ENCODE results near the gene MAPK8IP2.

MAPK8IP2 gene

GRCh38 chr22:50600538-50600937 lies at the start of gene MAPK8IP2:
MAPK8IP2 (plus strand) TSS chr22:50600793; CDS start chr22:50600819, 26 bp downstream.
- DNase-seq = no peak

DNA sequence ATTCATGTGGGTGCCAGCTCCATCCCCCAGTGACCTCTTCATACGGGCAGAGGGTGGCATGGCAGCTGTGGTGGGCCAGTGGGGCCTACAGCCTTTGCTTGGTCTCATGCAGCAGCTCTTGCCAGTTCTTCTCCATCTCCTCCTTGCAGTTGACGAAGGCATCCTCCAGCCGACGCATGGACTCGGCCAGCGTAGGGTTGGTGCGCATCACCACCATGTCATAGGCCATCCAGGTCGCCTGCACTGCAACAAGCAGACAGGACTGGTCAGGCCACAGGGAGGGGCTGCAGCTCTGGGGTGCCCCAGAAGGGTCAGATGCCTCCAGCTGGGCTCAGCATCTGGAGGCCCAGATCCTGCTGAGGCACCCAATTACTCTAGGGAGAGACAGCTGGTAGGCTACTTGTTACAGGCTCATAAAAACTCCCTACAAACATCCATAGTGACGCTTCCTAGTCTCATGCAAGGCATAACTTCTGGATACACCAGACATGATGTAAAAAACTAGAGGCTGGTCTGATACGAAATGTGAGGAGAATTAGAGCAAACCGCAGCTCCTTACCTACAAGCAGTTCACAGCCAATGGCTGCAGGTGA lies 49.3 kb upstream of the MAPK8IP2 start:
- no peak for DNase-seq

GRCh38 chr22:50553310-50553709 lies 47.3 kb upstream of the MAPK8IP2 start:
- DNase-seq = no peak

GRCh38 chr22:50556703-50557102 lies 43.9 kb upstream of the MAPK8IP2 start:
- DNase-seq = no peak

- DNase-seq = no peak
Observed at GRCh38 chr22:50560034-50560433, 40.6 kb upstream of the MAPK8IP2 start.

GRCh38 chr22:50561401-50562358 lies 38.9 kb upstream of the MAPK8IP2 start:
- DNase-seq = no peak

DNA sequence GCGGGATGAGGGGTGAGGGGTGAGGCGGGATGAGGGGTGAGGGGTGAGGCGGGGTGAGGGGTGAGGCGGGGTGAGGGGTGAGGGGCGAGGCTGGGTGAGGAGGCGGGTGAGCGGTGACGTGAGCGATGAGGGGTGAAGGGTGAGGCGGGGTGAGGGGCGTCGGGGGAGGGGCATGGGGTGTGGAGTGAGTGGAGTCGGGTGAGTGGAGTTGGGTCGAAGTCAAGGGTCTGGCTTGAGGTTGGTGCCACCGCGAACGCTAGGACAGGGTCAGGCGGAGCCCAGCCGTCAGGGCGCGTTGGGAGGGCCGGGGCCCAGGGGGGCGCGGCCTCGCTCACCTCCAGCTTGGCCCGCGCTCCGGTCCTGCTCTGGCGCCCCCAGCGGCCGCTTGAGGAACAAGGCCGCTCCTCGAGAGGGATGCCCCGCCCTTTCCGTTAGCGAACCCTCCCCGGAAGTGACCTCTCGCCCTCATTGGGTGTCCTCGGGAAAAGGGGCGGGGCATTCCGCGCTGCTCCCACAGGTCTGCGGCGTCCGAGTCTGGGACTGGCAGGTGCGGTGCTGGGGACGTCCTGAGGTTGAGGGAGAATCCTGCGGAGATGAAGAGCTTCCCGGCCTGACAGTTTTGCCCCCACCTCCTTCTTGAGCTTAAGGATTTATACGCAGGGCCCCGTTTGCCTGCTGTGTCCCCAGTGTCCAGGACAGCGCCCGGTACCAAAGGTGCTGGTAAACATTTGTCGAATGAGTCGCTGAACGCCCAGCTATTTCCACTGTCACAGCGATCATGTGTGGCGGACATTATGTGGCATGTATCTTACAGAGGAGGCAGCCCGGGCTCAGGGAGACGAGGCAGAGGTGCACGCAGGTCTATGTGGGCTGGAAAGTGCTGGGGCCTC lies 37.8 kb upstream of the MAPK8IP2 start, which contains the start of gene SYCE3:
TSS of gene SYCE3 (minus strand) at position 397 of the 890 bp plus-strand sequence. CDS start 6,514 bp downstream, outside the sequence.
- peak; percentile 96 to 97 for DNase-seq

GRCh38 chr22:50563413-50564160 lies 37.0 kb upstream of the MAPK8IP2 start:
- no peak for DNase-seq

DNA sequence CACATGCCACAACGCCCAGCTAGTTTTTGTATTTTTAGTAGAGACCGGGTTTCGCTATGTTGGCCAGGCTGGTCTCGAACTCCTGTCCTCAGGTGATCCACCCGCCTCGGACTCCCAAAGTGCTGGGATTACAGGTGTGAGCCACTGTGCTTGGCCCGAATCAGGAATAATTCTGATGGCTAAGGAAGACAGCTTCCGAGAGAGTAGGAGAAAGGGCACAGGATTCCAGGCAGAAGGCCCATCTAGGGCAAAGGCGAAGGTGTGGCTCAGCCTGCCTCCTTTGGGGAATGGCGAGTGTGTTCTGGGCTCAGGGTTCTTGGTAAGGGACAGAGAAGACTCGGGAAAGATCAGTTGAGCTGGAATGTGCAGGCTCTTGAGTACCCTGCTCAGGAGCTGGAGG lies 36.3 kb upstream of the MAPK8IP2 start:
- no peak for DNase-seq

DNA sequence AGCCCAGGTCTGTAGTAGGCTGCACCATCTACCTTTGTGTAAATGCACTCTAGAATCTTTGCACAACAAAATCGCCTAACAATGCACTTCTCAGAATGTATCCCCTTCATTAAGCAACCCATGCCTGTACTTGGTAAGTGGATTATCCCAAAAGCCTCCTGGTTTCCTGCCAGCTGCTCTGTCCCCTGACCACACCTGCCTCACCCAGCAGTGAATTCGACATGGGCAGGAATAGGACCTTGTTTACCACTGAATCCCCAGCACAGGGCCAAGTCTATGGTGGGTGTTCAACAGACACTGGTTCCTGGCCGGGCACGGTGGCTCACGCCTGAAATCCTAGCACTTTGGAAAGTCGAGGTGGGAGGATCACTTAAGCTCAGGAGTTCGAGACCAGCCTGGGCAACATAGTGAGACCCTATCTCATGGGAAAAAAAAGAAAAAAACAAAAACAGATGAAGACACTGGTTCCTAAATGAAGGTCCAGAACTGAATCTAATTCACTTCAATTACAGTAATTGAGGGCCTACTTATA lies 32.8 kb upstream of the MAPK8IP2 start:
- no peak for DNase-seq

DNA sequence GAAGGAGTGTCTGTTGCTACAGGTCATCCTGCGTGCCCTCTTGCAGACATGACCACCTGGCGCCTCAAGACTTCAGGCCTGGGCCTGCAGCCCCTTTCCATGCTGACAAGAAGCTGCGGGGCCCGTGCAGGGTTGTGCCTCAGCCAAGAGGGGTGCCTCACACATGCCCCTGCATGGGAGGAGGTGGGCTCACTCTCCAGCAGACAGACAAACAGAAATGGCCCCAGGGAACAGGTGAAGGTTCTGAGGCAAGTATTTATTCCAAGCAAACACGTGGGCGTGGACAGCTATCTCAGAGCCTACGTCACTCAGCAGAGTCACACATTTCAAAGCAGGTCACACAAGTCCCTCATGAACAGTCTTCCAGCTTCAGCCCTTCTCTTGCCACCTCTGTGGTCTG lies 32.0 kb upstream of the MAPK8IP2 start:
- DNase-seq = no peak

DNA sequence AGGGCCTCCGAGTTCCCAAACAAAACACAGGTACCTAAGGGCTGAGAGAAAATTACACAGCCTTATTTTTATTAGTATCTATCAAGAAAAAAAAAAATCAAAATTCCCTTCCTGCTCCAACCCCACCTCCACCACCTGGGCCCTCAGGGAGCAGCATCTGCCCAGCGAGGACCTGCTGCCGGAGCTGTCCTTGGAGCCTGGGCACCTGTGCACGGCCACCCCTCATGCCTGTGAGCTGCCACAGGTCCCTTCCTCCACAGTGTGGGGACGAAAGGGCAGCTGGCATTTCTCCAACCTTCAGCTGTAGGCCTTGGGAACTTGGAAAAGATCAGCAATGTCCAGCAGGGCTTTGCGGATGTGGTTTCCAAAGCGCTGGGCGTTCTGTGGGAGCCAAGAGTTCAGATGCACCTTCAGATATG lies 31.5 kb upstream of the MAPK8IP2 start:
- DNase-seq = no peak

GRCh38 chr22:50569896-50570535 lies 30.6 kb upstream of the MAPK8IP2 start:
- DNase-seq = no peak

DNA sequence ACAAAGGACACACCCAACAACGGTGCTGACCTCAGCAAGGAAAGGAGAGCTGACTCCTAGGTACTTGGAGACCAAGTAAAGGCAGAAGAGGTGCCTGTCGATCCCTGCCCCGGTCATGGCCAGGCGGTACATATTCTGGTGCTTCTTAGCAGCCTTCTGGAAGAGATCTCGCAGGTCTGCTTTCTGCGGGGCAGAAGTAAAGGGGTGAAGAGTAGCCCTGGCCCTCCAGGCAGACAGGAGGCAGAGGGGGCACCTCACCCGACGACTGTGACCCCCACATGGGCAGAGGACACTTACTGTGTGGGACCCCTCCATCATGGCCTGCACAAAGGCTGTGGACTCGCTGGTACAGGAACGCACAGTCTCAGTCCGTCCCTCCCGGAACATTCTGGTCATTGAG lies 29.7 kb upstream of the MAPK8IP2 start:
- no peak for DNase-seq

DNA sequence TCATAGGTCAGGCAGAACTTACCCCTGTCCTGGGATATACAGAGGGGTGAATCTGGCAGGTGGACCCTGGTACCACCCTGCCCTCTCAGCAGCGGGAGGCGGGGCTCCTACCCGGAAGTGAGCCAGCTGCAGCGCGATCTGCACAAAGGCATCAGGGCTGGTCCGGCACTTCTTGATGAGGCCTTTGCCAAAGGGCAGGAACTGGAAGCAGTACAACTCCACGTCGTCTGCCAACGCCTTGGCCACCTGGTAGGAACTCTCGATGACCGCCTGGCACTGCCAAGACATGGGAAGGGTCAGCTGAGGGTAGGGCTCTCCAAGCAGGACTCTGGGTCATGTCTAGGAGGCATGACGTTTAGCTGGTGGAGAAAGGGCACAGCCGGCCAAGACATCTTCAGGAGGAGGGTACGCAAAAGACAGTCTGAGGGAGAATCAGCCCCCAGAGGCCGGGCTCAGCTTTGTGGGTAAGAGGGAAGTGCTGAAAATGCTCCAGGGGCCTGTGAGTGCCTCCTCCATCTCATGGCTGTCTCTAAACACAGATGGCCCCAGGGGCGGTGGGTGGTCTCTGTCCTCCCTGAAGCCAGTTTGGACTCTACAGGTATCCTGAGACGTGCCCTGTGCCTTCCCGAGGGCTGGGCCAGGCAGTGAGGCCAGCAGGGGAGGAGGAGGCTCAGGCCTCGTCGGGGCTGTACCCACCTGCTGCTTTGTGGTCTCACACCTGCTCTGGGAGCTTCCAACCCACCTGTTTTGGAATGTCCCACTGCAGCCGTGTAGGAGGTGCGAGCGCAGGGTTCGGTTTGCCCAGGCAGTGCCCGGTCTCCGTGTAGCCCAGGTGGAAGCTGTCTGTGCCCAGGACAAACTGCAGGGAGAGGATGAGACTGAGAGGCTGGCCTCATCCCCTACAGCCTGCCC lies 29.1 kb upstream of the MAPK8IP2 start:
- DNase-seq = no peak

- DNase-seq = no peak
Observed at GRCh38 chr22:50572965-50573364, 27.6 kb upstream of the MAPK8IP2 start.

GRCh38 chr22:50573491-50574382 lies 26.9 kb upstream of the MAPK8IP2 start:
- DNase-seq = no peak

DNA sequence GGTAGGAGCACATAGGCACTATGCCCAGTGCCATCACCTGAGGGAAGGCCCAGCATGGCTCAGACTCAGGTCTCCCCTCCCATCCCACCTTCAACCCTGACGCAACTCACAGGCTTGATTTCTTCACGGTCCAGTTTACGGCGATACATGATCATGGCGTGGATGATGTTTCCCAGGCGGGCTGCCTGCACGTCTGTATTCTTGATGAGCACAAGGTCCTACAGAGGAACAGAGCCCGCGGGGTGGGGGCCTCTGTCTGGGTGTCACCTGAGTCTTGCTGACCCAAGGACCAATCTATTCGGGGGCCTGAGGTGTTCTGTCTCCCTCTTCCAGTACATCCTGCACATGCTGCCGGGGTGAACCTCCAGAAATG lies 26.2 kb upstream of the MAPK8IP2 start:
- DNase-seq = no peak

- DNase-seq = no peak
Observed at GRCh38 chr22:50575426-50575941, 25.1 kb upstream of the MAPK8IP2 start.

Data from CD4-positive, alpha-beta T cell treated with Interleukin-1 beta for 1 hour (primary cell).